GM18508 (cell line): ENCODE data around the gene MYPN.

Experiments used
- ATAC-seq: cut with Tn5 transposase; IDR thresholded peaks from one replicate; pipeline ENCODE4 v1.9.1; 2021; ENCODE audit warnings: moderate number of reproducible peaks; ENCODE audit not compliant: insufficient read depth, unreplicated experiment

The MYPN gene

DNA sequence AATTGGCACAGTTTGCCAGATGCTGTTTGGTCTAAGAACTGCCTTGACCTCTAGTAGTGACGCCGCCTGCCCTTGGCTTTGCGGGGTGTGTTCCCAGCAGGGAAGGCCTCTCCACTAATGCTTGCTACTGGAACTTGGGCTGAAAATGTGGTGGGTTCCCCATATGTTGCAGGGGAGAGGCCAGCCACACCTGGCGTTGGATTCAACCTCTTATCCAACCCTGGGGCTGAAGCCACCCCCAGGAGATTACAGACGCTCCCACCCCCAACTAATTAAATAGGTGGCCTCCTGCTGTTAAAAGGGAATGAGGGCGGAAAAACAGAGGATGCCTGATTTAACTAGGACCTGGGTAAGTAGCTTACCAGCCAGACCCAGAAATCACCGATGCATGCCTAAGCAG is 141.9 kb downstream of the MYPN start:
- ATAC-seq = no peak

DNA sequence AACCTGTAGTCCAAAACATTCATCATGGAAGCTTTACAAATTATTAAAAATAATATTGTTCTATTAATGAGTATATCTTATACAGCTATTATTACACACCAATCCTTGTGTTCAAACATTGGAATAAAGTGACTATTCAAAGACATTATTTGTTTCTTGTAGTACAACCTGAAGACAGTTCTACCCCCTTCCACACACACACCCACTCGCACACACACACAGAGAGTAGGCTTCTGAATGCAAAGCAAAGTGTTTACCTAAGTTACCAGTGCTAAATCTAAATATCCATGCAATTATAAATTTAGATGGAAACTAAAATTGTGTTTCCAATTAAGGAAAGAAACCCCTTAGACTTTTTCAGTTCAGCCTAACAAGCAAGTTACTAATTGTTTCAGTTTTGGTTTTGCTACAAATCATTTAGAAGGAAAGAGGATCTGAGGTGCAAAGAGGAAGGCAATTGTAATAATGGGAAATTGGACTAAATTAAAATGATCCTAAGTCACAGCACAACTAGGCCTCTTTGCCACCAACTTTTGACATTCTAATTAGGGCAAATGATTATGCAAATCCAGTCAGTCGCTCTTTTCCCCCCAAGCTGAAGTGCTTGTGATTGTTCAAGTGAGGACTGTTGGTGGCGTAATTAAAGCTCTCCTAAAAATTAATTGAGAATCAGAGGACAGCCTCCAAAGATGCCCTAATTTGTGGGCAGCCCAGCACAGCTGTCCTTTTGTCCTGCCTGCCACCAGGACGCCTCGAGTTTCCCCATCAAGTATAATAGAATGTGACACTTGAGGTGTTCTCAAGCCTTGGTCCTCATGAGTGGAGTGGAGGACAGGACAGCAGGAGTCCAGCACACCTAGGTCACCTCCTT is 142.6 kb downstream of the MYPN start:
- ATAC-seq = no peak

DNA sequence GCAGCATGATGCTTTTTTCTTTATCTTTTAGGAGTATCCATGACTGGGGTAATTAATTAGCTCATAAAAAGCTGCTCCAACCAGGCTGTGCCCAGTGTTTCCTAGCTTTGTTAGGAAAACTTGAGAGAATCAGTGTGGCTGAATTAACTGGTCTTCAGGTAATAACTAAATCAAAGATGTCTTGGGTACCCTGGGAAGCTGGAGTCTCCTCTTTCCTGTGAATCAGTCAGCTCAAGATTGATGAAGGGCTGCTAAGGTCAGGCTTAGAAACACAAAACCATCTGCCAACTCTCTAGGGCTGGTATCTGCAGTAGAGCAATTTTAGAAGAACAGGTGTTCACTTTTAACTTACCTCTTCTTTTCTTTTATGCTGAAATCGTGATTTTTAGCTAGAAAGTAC is 144.1 kb downstream of the MYPN start:
- no peak for ATAC-seq

DNA sequence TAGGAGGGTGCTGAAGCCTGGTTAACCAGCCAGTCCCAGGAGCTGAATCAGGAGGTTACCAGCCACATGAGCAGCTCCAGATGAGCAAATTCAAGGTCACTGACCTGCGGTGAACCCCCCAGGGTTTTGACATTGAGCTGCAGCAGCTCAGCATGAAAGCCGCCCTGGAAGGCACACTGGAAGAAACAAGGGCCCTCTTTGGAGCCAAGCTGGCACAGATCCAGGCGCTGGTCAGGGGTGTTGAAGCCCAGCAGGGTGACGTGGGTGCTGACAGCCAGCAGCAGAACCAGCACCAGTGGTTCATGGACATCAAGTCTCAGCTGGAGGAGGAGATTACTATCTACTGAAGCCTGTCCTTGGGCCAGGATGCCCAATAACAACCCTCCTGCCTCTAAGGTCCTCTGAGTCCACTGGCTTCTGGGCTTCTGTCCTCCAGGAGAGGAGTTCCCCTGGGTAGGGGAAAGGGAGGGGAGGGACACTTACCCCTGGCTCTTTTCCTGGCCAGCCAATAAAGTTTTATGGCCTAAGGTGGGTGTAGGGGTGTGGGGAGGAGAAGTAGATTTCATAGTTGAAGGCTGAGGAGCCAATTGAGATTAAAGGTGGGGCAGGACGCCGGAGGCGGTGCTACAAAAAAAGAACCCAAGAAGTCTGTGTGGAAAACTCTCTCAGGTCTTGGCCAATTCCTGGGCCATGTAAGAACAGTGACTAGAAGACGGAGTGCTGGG is 152.0 kb downstream of the MYPN start:
- ATAC-seq = no peak
